ENCODE measurements around the gene CD247.

Gene CD247

DNA sequence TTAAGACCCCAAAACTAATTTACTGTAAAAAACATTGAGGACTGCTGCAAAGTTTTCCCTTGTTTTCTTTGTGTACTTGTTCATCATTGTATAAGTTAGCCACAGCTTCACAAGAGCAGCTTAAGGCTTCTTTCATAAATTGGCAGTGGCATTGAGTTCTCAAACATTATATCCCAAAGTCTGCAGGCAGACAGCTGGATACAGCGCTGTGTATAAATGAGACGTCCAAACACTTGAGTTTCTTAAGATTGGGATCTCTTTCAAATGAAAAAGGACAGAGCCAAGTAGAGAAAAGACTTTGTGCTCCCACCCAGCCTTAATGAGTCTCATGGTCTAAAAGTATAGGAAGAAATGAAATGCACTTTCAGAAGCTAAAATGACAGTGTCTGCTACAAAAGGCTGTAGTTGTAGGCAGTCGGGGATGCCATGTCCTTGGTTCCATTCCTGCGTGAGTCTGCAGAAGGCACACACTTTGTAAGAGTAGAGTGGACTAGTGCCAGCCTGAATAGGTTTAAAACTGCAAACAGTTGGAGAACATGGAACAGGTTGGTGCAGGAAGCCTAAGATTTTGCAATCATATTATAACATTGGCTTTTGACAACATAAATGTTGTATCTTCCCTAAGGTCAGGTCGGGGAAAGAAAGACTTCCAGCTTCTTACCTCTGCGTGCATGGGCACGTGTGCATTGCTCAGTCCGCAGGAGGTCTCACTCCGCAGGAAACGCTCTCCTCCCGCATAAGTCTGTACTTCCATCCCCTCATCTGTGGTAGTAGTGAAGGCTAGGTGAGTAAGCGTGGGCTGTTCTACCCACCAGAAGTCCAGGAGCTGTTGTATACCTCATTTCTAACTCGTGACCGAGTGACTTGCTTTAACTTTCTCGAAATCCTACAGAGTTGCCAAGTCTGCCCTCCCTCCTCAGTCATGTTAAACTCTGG lies 94.4 kb downstream of the CD247 start:
- Histone ChIP-seq H3K27ac (ENCODE audit: low read depth, low read length) (no peak overlapping the region), H3K9ac (ENCODE audit: low read depth, low read length) (no peak overlapping the region), H3K4me3 (ENCODE audit: low read length) (no peak overlapping the region), H3K4me1 (ENCODE audit: insufficient read depth, low read length) (peaks cover 49% of the 10 kb centered on the region), H3K36me3 (ENCODE audit: insufficient read depth, low read length) (peaks cover 10% of the 10 kb centered on the region), H3K9me3 (ENCODE audit: insufficient read depth, low read depth, low read length) (no peaks in the 10 kb centered on the region), H3K27me3 (ENCODE audit: insufficient read depth, low read length) (no peaks in the 10 kb centered on the region)
- 81% methylated on average over 13 of the region's 15 CpGs for WGBS

DNA sequence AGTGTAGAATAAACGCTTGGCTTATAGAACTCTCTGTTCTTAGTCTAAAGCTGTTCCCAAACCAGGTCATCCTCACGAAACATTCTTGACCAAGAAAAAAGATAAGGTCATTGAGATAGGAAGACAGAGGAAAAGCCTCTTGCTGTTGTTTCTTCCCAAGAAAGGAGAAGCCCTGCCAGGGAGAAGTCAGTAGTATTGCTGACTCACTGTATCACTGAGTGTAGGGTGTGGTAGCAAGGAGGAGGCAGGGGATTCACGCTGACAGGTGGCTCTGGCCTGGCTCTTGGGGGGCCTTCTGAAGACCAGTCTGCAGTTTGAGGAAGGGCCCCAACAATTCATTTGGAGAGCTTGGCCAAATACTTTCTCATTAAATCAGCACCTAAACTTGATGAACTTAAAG lies 97.8 kb downstream of the CD247 start:
- peaks cover 36% of the 10 kb centered on the region for H3K36me3 ChIP-seq (ENCODE audit: insufficient read depth, low read length)
- no peaks in the 10 kb centered on the region for H3K27me3 ChIP-seq (ENCODE audit: insufficient read depth, low read length)
- peaks cover 31% of the 10 kb centered on the region for H3K4me1 ChIP-seq (ENCODE audit: insufficient read depth, low read length)
- H3K9ac ChIP-seq (ENCODE audit: low read depth, low read length) = no peak overlapping the region
- H3K4me3 ChIP-seq (ENCODE audit: low read length) = no peak overlapping the region
- 38% methylated on average over 2 of the region's 3 CpGs for WGBS
- H3K9me3 ChIP-seq (ENCODE audit: insufficient read depth, low read depth, low read length) = no peaks in the 10 kb centered on the region
- H3K27ac ChIP-seq (ENCODE audit: low read depth, low read length) = no peak overlapping the region

DNA sequence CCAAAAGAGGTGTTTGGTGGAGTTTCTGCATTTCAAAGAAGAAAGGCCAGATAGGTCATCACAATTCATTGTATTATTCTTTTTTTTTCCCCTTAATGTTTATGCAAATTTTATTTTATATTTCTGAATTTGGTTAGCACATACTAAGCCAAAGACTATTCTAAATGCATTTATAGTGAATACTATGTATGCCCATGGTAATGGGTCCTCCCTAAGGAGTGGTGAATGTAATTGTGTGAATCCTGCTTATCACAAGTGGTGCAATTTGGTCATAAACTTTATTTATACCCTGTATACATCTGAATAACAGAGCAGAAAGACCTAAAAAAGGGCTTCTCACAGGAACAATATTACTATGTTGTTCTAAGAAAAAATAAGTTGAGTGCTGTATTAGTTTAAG lies 99.1 kb downstream of the CD247 start:
- H3K4me1 ChIP-seq (ENCODE audit: insufficient read depth, low read length) = peaks cover 19% of the 10 kb centered on the region
- H3K36me3 ChIP-seq (ENCODE audit: insufficient read depth, low read length) = peaks cover 49% of the 10 kb centered on the region
- no peak overlapping the region for H3K4me3 ChIP-seq (ENCODE audit: low read length)
- H3K9me3 ChIP-seq (ENCODE audit: insufficient read depth, low read depth, low read length) = no peaks in the 10 kb centered on the region
- H3K27ac ChIP-seq (ENCODE audit: low read depth, low read length) = no peak overlapping the region
- H3K27me3 ChIP-seq (ENCODE audit: insufficient read depth, low read length) = no peaks in the 10 kb centered on the region
- H3K9ac ChIP-seq (ENCODE audit: low read depth, low read length) = no peak overlapping the region

DNA sequence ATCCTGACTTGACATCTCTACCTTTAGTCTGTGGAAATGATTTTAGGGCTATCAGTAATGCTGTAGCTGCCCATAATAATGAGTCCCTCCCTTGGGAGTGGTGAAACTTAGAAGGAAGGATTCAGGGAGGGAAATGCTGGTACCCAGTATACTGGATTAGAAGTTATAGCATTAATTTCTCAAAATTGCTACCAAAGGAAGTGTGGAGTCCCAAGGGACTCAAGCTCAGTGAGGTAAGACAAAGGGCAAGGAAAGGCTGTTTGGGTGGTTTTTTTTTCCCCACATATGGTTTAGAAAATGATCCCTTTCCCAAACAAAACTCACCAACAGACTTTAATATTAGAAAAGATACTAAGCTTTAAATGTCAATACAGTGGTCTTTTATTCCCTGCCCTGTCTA lies 99.9 kb downstream of the CD247 start:
- H3K36me3 ChIP-seq (ENCODE audit: insufficient read depth, low read length) = peaks cover 57% of the 10 kb centered on the region
- no peak overlapping the region for H3K4me3 ChIP-seq (ENCODE audit: low read length)

DNA sequence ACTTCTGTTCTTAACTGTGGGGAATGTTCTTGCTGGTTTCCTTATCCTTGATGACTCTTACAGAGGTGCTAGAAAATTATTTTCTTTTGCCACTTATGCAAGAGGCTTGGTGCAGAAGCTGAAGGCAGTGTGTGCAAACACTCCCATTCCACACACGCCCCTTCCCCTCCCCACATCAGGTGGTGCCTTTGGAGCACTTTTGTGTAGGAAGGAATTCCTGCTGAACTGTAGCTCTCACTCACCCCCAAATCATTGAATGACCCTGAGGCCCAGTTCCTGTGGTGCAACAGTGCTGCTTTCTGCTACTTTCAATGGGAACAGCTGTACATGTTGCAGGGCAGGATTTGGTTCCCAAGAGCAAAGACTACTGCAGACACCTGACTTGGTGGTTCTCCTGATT lies 101.8 kb downstream of the CD247 start:
- peaks cover 13% of the 10 kb centered on the region; the same call in 1 of the 2 replicates for H3K4me1 ChIP-seq (ENCODE audit: insufficient read depth, low read length)
- H3K27ac ChIP-seq (ENCODE audit: low read depth, low read length) = no peak overlapping the region
- WGBS = 89% methylated on average over 1 of the region's 1 CpG
- H3K4me3 ChIP-seq (ENCODE audit: low read length) = no peak overlapping the region
- H3K27me3 ChIP-seq (ENCODE audit: insufficient read depth, low read length) = no peaks in the 10 kb centered on the region
- H3K9me3 ChIP-seq (ENCODE audit: insufficient read depth, low read depth, low read length) = no peaks in the 10 kb centered on the region
- H3K9ac ChIP-seq (ENCODE audit: low read depth, low read length) = no peak overlapping the region
- H3K36me3 ChIP-seq (ENCODE audit: insufficient read depth, low read length) = peaks cover 76% of the 10 kb centered on the region

More for the DNA sequence above, 99.9 kb downstream of the CD247 start:
- Histone ChIP-seq H3K27me3 (ENCODE audit: insufficient read depth, low read length) (no peaks in the 10 kb centered on the region), H3K9me3 (ENCODE audit: insufficient read depth, low read depth, low read length) (no peaks in the 10 kb centered on the region), H3K27ac (ENCODE audit: low read depth, low read length) (no peak overlapping the region), H3K4me1 (ENCODE audit: insufficient read depth, low read length) (peaks cover 15% of the 10 kb centered on the region; the same call in 1 of the 2 replicates), H3K9ac (ENCODE audit: low read depth, low read length) (no peak overlapping the region)

DNA sequence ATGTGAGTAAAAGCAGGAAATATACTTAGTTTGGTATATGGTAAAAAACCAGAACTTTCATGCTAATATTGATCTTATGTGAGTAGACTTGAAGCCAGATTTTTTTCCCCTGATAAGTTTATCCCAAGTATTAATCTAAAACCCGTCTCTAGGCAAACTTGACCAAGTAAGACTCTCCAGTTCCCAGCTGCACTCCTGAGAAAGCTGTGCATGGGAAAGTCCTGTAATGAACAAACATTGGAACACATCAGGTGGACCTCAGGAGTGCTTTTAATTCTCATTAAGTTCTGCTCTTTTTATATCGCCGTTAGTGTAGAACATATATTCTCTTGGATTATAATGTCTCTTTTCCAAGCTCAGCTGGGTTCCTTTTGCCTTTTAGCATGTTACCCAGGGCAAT lies 105.0 kb downstream of the CD247 start:
- no peaks in the 10 kb centered on the region for H3K27me3 ChIP-seq (ENCODE audit: insufficient read depth, low read length)
- H3K36me3 ChIP-seq (ENCODE audit: insufficient read depth, low read length) = peaks cover 71% of the 10 kb centered on the region
- WGBS = 88% methylated on average over 3 of the region's 3 CpGs
- H3K4me3 ChIP-seq (ENCODE audit: low read length) = no peak overlapping the region
- H3K9me3 ChIP-seq (ENCODE audit: insufficient read depth, low read depth, low read length) = no peaks in the 10 kb centered on the region
- no peak overlapping the region for H3K27ac ChIP-seq (ENCODE audit: low read depth, low read length)
- no peak overlapping the region for H3K9ac ChIP-seq (ENCODE audit: low read depth, low read length)
- peaks cover 4% of the 10 kb centered on the region; the same call in 1 of the 2 replicates for H3K4me1 ChIP-seq (ENCODE audit: insufficient read depth, low read length)

DNA sequence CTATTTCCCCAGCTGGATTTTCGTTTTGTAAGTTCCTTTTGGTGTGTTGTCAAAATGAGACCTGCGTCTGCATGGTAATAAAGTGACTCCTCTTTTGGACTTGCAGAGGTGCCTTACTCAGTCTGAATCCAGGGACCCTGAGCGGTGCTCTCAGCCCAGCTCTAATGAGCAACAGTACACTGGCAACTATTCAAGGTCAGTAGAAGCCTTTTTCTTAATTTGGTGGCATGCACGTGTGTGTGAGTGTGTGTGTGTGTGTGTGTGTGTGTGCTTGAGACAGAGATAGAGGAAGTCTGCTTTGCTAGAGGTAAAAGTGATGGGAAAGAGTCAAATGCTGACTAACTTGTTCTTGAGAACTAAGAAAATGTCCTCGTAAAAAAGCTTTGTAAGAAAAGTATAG lies 105.4 kb downstream of the CD247 start:
- H3K9me3 ChIP-seq (ENCODE audit: insufficient read depth, low read depth, low read length) = no peaks in the 10 kb centered on the region
- peaks cover 73% of the 10 kb centered on the region for H3K36me3 ChIP-seq (ENCODE audit: insufficient read depth, low read length)

DNA sequence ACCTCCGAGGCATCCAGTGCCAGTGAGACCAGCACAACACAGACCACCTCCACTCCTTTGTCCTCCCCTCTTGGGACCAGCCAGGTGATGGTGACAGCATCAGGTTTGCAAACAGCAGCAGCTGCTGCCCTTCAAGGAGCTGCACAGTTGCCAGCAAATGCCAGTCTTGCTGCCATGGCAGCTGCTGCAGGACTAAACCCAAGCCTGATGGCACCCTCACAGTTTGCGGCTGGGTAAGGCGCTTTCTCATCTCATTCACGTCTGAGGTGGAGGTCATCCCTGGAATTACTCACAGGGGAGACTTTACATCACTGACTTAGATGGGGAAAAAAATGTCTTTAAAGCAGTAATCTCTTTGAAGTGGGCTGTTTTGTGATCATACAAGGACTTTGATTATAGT lies 106.3 kb downstream of the CD247 start:
- H3K4me1 ChIP-seq (ENCODE audit: insufficient read depth, low read length) = peaks cover 4% of the 10 kb centered on the region; the same call in 1 of the 2 replicates
- no peak overlapping the region for H3K27ac ChIP-seq (ENCODE audit: low read depth, low read length)
- H3K9ac ChIP-seq (ENCODE audit: low read depth, low read length) = no peak overlapping the region
- H3K9me3 ChIP-seq (ENCODE audit: insufficient read depth, low read depth, low read length) = no peaks in the 10 kb centered on the region
- WGBS = 95% methylated on average over 4 of the region's 4 CpGs
- no peaks in the 10 kb centered on the region for H3K27me3 ChIP-seq (ENCODE audit: insufficient read depth, low read length)
- H3K36me3 ChIP-seq (ENCODE audit: insufficient read depth, low read length) = peaks cover 71% of the 10 kb centered on the region
- no peak overlapping the region for H3K4me3 ChIP-seq (ENCODE audit: low read length)

More for the DNA sequence above, 105.4 kb downstream of the CD247 start:
- Histone ChIP-seq H3K4me1 (ENCODE audit: insufficient read depth, low read length) (peaks cover 4% of the 10 kb centered on the region; the same call in 1 of the 2 replicates), H3K4me3 (ENCODE audit: low read length) (no peak overlapping the region), H3K9ac (ENCODE audit: low read depth, low read length) (no peak overlapping the region), H3K27ac (ENCODE audit: low read depth, low read length) (no peak overlapping the region), H3K27me3 (ENCODE audit: insufficient read depth, low read length) (no peaks in the 10 kb centered on the region)
- WGBS = 93% methylated on average over 5 of the region's 5 CpGs

DNA sequence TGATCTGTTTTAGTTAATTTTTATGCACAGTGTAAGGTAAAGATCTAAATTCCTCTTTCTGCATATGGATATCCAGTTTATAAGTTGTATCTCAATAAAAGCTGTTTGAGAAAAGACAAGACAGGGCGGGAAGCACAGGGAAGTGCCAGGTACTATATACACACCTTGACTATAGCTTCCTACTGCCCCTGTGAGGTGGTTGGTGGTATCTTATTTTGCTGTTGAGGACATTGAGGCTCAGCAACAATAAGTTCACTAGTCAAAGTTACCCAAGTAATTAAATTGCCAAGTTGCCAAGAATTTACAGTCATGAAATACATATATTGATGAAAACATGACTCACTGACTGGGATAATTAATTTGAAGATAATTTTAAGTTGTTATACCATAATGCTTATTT lies 109.1 kb downstream of the CD247 start:
- no peaks in the 10 kb centered on the region for H3K27me3 ChIP-seq (ENCODE audit: insufficient read depth, low read length)
- no CpG with 5 or more reads among the region's 1 CpG for WGBS
- H3K27ac ChIP-seq (ENCODE audit: low read depth, low read length) = no peak overlapping the region
- H3K9me3 ChIP-seq (ENCODE audit: insufficient read depth, low read depth, low read length) = no peaks in the 10 kb centered on the region
- no peak overlapping the region for H3K4me3 ChIP-seq (ENCODE audit: low read length)
- H3K36me3 ChIP-seq (ENCODE audit: insufficient read depth, low read length) = peaks cover 67% of the 10 kb centered on the region
- no peak overlapping the region for H3K9ac ChIP-seq (ENCODE audit: low read depth, low read length)
- no peaks in the 10 kb centered on the region for H3K4me1 ChIP-seq (ENCODE audit: insufficient read depth, low read length)

DNA sequence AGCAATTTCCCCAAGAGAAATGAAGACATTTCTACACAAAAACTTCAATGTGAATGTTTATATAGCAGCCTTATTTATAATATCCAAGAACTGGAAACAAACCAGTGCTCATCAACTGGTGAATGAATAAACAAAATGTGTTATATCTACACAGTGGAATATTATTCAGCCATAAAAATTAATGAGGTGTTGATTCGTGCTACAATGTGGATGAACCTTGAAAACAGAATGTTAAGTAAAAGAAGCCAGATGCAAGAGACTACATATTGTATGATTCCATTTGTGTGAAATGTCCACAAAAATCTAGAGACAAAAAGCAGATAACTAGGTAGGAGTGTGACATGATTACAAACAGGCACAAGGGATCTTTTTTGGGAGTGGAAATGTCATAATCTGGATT lies 110.0 kb downstream of the CD247 start:
- 96% methylated on average over 1 of the region's 1 CpG for WGBS
- H3K9me3 ChIP-seq (ENCODE audit: insufficient read depth, low read depth, low read length) = no peaks in the 10 kb centered on the region
- no peaks in the 10 kb centered on the region for H3K4me1 ChIP-seq (ENCODE audit: insufficient read depth, low read length)
- H3K27ac ChIP-seq (ENCODE audit: low read depth, low read length) = no peak overlapping the region
- H3K4me3 ChIP-seq (ENCODE audit: low read length) = no peak overlapping the region
- H3K27me3 ChIP-seq (ENCODE audit: insufficient read depth, low read length) = no peaks in the 10 kb centered on the region
- no peak overlapping the region for H3K9ac ChIP-seq (ENCODE audit: low read depth, low read length)
- peaks cover 66% of the 10 kb centered on the region for H3K36me3 ChIP-seq (ENCODE audit: insufficient read depth, low read length)

DNA sequence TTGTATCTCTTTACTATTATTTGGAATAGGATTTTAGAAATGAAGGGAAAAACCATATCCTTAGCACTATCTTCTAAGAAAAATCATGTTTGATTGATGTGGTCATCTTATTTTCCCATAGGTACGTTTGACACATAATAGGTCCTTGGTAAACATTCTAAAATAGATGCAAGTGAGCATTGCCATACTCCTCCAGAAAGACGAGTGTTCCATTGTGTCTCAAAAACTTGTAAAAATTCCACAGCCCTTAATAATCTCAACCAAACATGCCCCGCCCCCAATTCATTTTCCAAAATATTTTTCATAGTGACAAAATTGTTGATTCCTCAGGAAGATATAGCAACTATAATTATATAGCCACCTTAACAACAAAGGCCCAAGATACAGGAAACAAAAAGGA lies 113.4 kb downstream of the CD247 start:
- 91% methylated on average over 3 of the region's 3 CpGs for WGBS

More for the DNA sequence above, 113.4 kb downstream of the CD247 start:
- H3K4me1 ChIP-seq (ENCODE audit: insufficient read depth, low read length) = no peaks in the 10 kb centered on the region
- H3K27me3 ChIP-seq (ENCODE audit: insufficient read depth, low read length) = no peaks in the 10 kb centered on the region
- no peak overlapping the region for H3K9ac ChIP-seq (ENCODE audit: low read depth, low read length)
- no peak overlapping the region for H3K27ac ChIP-seq (ENCODE audit: low read depth, low read length)
- peaks cover 77% of the 10 kb centered on the region for H3K36me3 ChIP-seq (ENCODE audit: insufficient read depth, low read length)
- no peaks in the 10 kb centered on the region for H3K9me3 ChIP-seq (ENCODE audit: insufficient read depth, low read depth, low read length)
- H3K4me3 ChIP-seq (ENCODE audit: low read length) = no peak overlapping the region
